CD4-positive, alpha-beta T cell treated with Interferon alpha-2 for 1 hour (primary cell): Measurements from ENCODE around the gene VCL.

ENCODE experiments used
- DNase-seq, 2 donors: peaks; one replicate each; pipeline ENCODE4 v3.0.0-alpha.2; 2020 to 2022

VCL gene

DNA sequence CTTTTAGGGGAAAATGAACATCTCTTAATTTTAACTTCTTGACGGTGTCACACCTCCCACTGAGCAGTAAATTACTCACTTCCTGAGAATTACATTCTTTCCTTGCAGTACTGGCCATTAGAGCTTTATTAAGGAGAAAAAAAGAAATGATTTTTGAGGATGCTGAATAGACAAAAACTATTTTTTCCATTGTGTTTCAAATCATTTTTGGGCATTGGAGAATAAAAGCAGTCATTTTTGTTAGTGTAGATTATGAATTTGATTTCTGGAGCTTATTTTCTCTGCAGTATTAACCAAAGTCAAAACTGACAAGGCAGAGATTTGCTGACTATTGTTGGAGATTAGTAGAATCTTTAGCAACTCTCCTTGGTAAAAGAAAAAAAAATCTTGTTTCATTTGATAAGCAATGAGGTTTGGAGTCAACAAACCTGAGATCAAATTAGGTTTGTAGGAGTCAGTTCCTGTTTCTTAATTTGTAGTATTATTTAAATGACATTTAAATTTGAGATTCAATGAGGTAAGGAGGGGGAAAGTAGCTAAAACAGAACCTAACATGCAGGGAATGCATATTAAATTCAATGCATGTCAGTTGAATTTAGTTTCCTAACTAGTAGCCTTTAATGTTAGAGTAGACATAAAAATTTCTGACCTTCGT lies 82.1 kb downstream of the VCL start:
- no peak for DNase-seq

DNA sequence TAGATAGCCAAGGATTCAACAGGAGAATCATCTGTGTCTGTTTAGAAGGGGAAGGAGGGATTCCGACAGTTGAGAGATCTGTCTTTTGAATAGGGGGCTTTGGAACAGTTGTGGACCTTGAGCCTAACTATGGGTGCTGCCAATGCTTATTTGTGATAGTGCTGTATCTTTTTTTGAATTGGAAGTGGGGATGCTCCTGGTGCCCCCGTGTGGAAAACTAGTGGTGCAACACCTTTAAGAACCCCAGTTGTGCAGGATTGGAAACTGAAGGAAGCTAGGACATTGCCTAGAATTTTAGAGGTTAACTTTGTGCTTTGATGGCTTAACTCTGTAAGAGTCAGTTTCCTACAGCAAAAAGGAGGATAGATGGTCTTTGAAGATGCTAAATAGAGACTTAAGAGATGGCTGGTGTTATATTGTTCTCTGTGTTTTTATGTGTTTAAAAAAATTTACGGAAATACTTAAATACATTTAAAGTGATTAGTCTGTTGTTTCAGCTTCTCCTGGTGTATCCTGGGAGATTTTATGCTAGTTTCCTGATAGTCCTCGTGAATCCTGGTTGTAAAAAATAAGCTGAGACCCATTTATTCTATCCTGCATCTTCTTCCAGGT lies 83.4 kb downstream of the VCL start:
- peak; percentile 38 to 60 for DNase-seq

DNA sequence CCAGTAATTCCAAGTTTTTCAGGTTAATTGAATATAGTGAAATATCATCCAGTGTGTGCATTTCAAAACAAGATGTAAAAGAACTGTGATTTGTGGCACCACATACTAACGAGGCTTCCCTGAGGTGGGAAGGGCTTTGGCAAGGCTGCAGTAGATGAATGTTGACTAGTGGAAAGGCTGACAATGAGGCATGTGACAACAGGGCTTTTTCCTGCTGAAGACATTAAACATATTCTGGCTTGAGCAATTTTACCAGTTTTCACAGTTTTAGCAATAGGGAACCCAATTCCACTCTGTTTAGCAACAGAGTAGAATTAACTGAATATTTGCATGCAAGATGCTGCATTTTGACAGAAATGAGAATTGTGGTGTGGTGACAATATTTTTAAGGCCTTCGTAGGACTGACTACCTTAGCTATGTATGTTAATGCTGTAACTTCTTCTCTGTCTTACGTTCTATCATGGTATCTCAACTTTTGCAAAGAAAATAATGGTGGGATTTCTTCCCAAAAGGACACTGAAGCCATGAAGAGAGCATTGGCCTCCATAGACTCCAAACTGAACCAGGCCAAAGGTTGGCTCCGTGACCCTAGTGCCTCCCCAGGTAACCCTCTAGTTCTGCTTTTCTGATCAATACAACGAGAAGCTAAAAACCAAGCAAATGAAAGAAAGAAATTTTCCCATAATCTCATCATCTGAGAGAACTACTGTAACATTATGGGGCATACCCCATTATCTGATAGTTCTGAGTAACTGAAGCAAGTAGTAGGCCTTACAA lies 84.2 kb downstream of the VCL start:
- DNase-seq: no peak

DNA sequence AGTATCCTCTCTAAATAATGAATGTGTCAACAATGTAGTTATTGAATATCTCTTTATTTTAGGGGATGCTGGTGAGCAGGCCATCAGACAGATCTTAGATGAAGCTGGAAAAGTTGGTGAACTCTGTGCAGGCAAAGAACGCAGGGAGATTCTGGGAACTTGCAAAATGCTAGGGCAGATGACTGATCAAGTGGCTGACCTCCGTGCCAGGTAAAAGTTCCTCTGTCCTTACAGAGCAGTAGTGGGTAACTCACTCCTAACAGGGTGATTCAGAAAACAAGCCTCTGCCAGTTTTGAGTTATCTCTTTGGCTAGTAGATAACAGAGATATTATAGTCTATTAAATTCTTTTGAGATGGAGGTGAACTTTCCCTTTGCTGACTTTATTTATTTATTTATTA lies 85.4 kb downstream of the VCL start:
- no peak for DNase-seq

DNA sequence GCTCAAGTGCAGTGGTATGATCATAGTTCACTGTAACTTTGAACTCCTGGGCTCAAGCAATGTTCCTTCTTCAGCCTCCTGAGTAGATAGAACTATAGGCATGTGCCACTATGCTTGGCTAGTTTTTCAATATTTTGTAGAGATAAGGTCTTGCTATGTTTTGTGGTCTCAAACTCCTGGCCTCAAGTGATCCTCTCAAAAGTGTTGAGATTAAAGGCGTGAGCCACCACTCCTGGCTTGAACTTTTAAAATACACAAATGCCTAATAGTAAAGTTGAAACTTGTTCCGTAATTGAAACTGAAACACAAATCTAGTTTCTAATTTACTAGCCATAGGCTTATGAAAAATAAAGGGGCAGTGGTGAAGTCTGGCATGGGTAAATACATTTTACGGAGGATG lies 87.0 kb downstream of the VCL start:
- no peak for DNase-seq

DNA sequence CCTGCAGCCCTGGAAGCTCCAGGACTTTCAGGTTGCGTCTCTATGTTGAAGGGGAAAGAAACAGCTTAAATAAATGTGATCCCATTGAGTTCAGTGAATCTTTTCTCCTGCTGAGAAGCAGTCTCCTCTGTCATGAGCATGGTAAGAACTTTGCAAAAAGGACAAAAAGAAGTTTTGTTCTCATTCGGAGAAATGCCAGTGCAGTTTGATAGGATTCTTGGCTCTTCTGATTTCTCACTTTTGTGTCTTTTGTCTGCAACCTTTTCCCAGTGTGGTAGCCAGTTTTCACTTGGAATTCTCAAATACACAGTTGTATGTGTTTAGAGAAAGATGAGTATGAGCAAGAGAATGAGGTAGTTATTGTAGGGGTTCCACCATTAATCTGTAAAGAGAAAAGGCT lies 88.4 kb downstream of the VCL start:
- DNase-seq: no peak

GRCh38 chr10:74088722-74089121 lies 90.8 kb downstream of the VCL start:
- DNase-seq: no peak

GRCh38 chr10:74092372-74092771 lies 94.5 kb downstream of the VCL start:
- no peak for DNase-seq

GRCh38 chr10:74093530-74094164 lies 95.7 kb downstream of the VCL start:
- no peak for DNase-seq

GRCh38 chr10:74094231-74094630 lies 96.3 kb downstream of the VCL start:
- DNase-seq: no peak

DNA sequence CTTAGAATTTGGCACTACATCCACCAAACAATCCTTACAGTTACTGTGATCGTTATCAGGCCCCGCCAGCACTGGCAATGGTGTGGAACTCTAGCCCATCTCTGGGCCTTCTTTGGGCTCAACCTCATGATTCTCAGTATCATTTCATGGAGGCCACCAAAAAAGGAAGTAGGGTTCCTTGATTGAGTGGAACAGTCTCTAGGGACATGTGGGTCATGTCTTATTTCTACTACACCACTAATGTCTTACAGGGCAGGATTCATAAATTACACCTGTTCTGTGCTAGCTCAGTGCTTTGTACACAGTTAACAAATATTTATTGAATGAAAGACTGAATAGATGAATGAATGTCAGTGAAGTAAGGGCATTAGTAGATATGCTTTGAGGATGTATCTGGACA lies 98.9 kb downstream of the VCL start:
- DNase-seq: no peak

GRCh38 chr10:74097776-74098175 lies 99.9 kb downstream of the VCL start:
- no peak for DNase-seq

DNA sequence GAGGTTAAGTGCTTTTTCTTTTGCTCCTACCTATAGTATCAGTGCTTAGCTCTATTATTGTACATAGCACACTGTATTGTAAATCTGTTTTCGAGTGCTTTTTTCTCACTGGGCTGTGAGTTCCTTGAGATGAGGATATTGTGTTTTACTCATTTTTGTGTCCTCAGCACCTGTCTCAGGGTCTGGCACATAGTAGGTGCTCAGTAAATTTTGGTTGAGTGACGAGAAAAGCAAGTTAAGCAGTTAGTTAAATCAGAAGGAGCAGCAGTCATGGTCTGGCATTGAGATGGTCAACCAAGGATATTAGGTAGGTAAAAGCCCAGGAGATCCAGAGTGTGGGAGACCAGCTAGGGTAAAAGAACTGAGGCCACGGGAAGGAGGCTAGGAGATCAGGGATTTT lies 101.5 kb downstream of the VCL start:
- DNase-seq: no peak

- DNase-seq: no peak
Measured at GRCh38 chr10:74099836-74100235, 101.9 kb downstream of the VCL start.

- DNase-seq: peak in 1 of 2 donors; percentile 20
Measured at GRCh38 chr10:74103560-74104258, 105.8 kb downstream of the VCL start.

- DNase-seq: no peak
Measured at GRCh38 chr10:74104480-74104879, 106.6 kb downstream of the VCL start.

DNA sequence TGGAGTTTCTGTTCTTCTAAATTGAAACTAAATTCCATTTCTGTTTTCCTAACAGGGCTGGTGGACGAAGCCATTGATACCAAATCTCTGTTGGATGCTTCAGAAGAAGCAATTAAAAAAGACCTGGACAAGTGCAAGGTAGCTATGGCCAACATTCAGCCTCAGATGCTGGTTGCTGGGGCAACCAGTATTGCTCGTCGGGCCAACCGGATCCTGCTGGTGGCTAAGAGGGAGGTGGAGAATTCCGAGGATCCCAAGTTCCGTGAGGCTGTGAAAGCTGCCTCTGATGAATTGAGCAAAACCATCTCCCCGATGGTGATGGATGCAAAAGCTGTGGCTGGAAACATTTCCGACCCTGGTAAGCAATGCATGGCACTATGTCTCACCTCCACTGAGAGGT lies 107.1 kb downstream of the VCL start:
- DNase-seq: no peak

DNA sequence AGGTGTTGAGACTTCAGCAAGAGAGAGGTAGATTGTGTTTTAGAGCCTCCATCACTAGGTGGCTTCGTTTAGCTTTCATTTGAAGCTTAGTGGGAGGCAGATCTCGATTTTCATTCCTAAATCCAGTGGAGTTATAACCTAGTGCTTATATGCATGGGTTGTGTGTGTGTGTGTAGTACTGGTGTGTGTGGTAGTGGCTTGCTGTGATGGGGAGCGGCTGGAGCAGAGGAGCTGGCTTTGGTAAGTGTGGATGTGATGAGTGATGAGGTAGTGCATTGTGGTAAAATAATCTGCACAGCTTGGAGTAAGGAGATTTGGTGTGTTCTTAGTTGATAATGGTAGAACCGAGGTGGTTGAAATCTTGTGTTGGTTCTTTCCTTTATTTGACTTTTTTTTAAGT lies 109.5 kb downstream of the VCL start:
- DNase-seq: no peak

GRCh38 chr10:74109452-74109851 lies 111.5 kb downstream of the VCL start:
- DNase-seq: no peak

DNA sequence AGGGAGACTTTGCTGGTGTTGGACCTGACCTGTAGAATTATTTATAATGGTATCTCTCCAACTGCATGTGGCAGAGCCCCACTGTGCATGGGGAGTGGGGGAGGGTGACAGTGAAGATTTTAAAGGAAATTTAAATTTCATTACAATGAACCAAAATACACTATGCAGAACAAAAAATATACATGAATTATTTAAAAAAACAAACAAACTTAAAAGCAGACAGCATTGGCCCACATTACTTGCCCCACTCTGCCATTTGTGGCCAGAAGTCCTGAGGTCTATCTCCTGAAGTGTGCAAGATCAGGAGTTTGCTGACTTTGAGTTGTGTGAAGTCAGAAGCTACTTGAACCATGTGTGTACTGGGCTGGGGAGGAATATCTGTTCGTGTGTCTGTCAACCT lies 112.2 kb downstream of the VCL start:
- DNase-seq: no peak

- no peak for DNase-seq
Measured at GRCh38 chr10:74111799-74112198, 113.9 kb downstream of the VCL start.

DNA sequence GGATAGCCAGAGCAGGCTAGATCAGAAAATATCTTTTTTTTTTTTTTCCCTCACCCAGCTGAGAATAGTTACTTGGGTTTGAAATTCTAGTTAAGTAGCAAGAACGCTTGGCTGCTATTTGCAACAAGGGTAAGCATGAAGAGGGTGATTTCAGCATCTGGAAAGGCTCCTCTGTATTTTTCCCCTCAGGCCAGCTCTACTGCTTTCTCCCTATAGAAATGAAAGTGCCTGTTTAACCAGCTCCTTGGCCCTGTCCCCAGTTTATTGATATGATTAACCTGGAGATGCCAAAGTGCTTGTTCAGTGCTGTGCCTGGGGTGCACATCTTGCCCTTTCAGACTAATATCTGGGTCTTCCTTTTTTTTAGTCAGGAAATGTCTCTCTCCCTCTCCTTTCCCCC lies 115.6 kb downstream of the VCL start:
- DNase-seq: no peak

- DNase-seq: no peak
Measured at GRCh38 chr10:74114041-74114448, 116.1 kb downstream of the VCL start.
